PC-3 (cell line): ENCODE data around the gene IFT81. TPM values are rescaled to one million over a fixed set of nuclear protein-coding genes. Genes with fewer than 3 reads are reported as not detected.

ENCODE experiments used
- ATAC-seq: fragments of 200-7000 bp; cut with Tn5 transposase; 2 replicates; pipeline ENCODE4 v1.9.1; 2020; ENCODE audit warnings: mild to moderate bottlenecking, moderate library complexity
- BruUV-seq: library from RNA; stranded (reverse); fragments of 400-500 nt; replicated peaks from 2 replicates; lab custom pipeline; 2021; lab: Mats Ljungman, UMichigan
- CTCF ChIA-PET: fragments of 300-600 bp; sonication (Branson Sonifier 250); formaldehyde crosslinking; loops from one replicate; lab custom pipeline; 2022; ENCODE audit warnings: antibody characterized with exemption; lab: Charles Lee
- POLR2A ChIA-PET: fragments of 300-600 bp; sonication (Branson Sonifier 250); formaldehyde crosslinking; loops from one replicate; lab custom pipeline; 2022; ENCODE audit warnings: antibody characterized with exemption; ENCODE audit not compliant: unreplicated experiment; lab: Charles Lee
- DNase-seq: peaks from one replicate; pipeline ENCODE4 v3.0.0-alpha.2; 2015
- H2AFZ ChIP-seq: fragments of 300-600 bp; sonication (generic); 2 replicates; pipeline ENCODE4 v1.6.0; 2016; ENCODE audit warnings: antibody characterized with exemption, low read length
- H3F3A ChIP-seq: fragments of 300-600 bp; sonication (generic); one replicate; pipeline ENCODE4 v1.6.0; 2017; ENCODE audit warnings: antibody characterized with exemption, low read length, control low read depth, mild to moderate bottlenecking; ENCODE audit not compliant: unreplicated experiment
- H3K27ac ChIP-seq: fragments of 300-600 bp; sonication (generic); 2 replicates; pipeline ENCODE4 v1.5.1; 2016; ENCODE audit warnings: mild to moderate bottlenecking, low read length
- H3K27me3 ChIP-seq: fragments of 300-600 bp; sonication (generic); 2 replicates; pipeline ENCODE4 v1.6.1; 2016; ENCODE audit warnings: low read length, mixed read lengths
- H3K36me3 ChIP-seq: fragments of 300-600 bp; sonication (generic); 2 replicates; pipeline ENCODE4 v1.6.1; 2016; ENCODE audit warnings: low read depth, mixed run types, low read length, mixed read lengths
- H3K4me1 ChIP-seq: fragments of 300-600 bp; sonication (generic); 2 replicates; pipeline ENCODE4 v1.5.1; 2016; ENCODE audit warnings: low read length; ENCODE audit not compliant: insufficient read depth
- H3K4me2 ChIP-seq: fragments of 300-600 bp; sonication (generic); 2 replicates; pipeline ENCODE4 v1.6.0; 2016; ENCODE audit warnings: low read length
- H3K4me3 ChIP-seq: fragments of 300-600 bp; sonication (generic); 2 replicates; pipeline ENCODE4 v1.5.1; 2016; ENCODE audit warnings: mild to moderate bottlenecking, low read length, mixed read lengths
- H3K79me2 ChIP-seq: fragments of 300-600 bp; sonication (generic); 2 replicates; pipeline ENCODE4 v1.6.1; 2017; ENCODE audit warnings: low read length, mixed read lengths
- H3K9ac ChIP-seq: fragments of 300-600 bp; sonication (generic); 2 replicates; pipeline ENCODE4 v1.6.0; 2016; ENCODE audit warnings: mild to moderate bottlenecking, low read length
- H3K9me2 ChIP-seq: fragments of 300-600 bp; sonication (generic); replicated peaks from 2 replicates; pipeline ENCODE4 v1.6.1; 2016; ENCODE audit warnings: mixed run types, low read length, mixed read lengths
- H3K9me3 ChIP-seq: fragments of 300-600 bp; sonication (generic); 2 replicates; pipeline ENCODE4 v1.6.1; 2016; ENCODE audit warnings: low read length, mixed read lengths
- H4K20me1 ChIP-seq: fragments of 300-600 bp; sonication (generic); 2 replicates; pipeline ENCODE4 v1.6.1; 2016; ENCODE audit warnings: low read length, mixed read lengths
- EZH2 ChIP-seq: fragments of 300-600 bp; sonication (generic); IDR thresholded peaks from one replicate; pipeline ENCODE4 v1.6.1; 2017; ENCODE audit warnings: antibody characterized with exemption, mild to moderate bottlenecking, low read length; ENCODE audit not compliant: unreplicated experiment
- EZH2phosphoT487 ChIP-seq: fragments of 300-600 bp; sonication (generic); IDR thresholded peaks from 2 replicates; pipeline ENCODE4 v1.6.1; 2018; ENCODE audit warnings: mild to moderate bottlenecking, antibody characterized with exemption, low read length, borderline replicate concordance
- intact Hi-C: fragments of 100-400 bp; cut with micrococcal nuclease; formaldehyde crosslinking; loops from 2 replicates; pipeline ENCODE4 v1.9.0; 2023
- total RNA-seq: library from RNA; depleted of rRNA; stranded (reverse); fragments of >200 nt; gene quantifications from 2 replicates; pipeline ENCODE4 v1.2.3, GENCODE V29; 2014
- TF ChIP-seq, protein P1 (sequence below): fragments of 300-600 bp; sonication (generic); conservative IDR thresholded peaks from 2 replicates; pipeline ENCODE4 v1.5.1; 2017; ENCODE audit warnings: antibody characterized with exemption, low read depth, mild to moderate bottlenecking, low read length

IFT81 gene
- total RNA-seq, 1 experiment from 2014 or later = 10.1 TPM

DNA sequence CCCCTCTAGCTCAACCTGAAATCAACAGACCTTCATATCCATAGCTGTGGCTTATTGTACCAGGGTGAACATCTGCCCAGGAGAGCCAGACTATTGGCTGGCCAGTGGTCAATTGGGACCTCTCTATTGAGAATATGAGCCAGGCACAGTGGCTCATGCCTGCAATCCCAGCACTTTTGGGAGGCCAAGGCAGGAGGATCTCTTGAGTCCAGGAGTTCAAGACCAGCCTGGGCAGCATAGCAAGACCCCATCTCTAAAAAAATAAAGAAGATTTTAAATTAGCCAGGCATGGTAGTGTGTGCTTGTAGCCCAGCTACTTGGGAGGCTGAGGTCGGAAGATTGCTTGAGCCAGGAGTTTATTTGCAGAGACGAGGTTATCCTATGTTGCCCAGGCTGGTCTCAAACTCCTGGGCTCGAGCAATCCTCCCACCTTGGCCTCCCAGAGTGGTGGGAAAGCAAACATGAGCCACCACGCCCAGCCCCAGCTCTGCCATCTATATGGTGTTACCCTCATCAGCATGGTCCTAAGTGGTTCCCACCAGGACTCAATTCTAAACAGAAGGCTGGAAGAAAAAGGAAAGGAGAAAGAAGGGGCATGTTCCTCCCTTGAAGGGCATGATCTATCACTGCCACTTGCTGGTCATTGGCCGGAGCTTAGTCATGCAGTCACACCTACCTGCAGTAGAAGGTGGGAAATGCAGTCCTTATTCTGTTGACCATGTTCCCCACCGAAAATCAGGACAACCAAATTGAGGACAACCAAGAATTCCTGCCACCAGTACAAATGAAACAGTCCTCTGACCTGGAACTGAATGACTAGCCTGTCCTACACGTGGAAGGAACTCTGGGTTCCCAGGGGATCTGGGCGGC, 33.7 kb upstream of the IFT81 start:
- H3K27ac ChIP-seq = no peak overlapping the region
- no peaks in the 10 kb centered on the region for H3K79me2 ChIP-seq
- H3K9me2 ChIP-seq = no peaks in the 10 kb centered on the region
- H3K27me3 ChIP-seq = no peaks in the 10 kb centered on the region
- no TSS peak for BruUV-seq
- DNase-seq (no peak), ATAC-seq (no peak)
- no peaks in the 10 kb centered on the region for H4K20me1 ChIP-seq
- no peaks in the 10 kb centered on the region for H3K36me3 ChIP-seq
- POLR2A ChIA-PET = no interaction called here
- TF ChIP-seq EZH2phosphoT487 (no peak), EZH2 (no peak)
- TF ChIP-seq, protein P1, sequence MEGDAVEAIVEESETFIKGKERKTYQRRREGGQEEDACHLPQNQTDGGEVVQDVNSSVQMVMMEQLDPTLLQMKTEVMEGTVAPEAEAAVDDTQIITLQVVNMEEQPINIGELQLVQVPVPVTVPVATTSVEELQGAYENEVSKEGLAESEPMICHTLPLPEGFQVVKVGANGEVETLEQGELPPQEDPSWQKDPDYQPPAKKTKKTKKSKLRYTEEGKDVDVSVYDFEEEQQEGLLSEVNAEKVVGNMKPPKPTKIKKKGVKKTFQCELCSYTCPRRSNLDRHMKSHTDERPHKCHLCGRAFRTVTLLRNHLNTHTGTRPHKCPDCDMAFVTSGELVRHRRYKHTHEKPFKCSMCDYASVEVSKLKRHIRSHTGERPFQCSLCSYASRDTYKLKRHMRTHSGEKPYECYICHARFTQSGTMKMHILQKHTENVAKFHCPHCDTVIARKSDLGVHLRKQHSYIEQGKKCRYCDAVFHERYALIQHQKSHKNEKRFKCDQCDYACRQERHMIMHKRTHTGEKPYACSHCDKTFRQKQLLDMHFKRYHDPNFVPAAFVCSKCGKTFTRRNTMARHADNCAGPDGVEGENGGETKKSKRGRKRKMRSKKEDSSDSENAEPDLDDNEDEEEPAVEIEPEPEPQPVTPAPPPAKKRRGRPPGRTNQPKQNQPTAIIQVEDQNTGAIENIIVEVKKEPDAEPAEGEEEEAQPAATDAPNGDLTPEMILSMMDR = no peak
- H3K9ac ChIP-seq = no peak overlapping the region
- H3K4me2 ChIP-seq = no peak overlapping the region
- CTCF ChIA-PET = interaction anchor here (0.6 kb wide), 1 partner anchor 313 kb away, joined by 3 read pairs; the partner anchor contains the start of gene ANAPC7
- intact Hi-C loops = no loop called here
- H3K4me3 ChIP-seq = no peak overlapping the region
- no peak overlapping the region for H2AFZ ChIP-seq
- no peaks in the 10 kb centered on the region for H3F3A ChIP-seq
- no peaks in the 10 kb centered on the region for H3K9me3 ChIP-seq
- no peaks in the 10 kb centered on the region for H3K4me1 ChIP-seq

DNA sequence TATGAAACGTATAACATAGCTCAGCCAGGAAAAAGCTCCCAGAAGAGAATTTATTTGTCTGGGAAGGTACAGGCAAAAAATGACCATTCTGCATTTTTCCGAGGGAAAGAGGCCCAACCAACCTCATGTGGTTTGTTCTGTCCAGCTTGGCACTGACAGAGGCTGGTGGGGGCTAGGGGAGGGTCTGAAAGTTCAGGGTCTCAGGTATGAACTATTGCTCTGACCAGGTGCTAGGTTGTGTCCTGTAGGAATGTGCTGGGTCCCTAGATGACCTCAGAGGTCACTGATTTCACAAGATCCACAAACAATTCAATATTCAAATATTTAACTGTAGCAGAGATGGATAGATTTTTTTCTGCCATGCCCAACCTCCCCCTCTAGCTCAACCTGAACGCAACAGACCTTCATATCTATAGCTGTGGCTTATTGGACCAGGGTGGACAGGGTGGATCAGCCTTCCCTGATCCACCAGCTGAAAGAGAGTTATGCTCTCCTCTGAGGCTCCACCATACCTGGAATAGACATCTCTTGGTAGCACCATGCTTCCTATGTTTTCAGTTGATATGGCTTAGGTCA, 32.9 kb upstream of the IFT81 start:
- DNase-seq (no peak), ATAC-seq (no peak)
- Histone ChIP-seq H2AFZ (no peak overlapping the region), H3K9me2 (no peaks in the 10 kb centered on the region), H3K4me1 (no peaks in the 10 kb centered on the region), H3K4me2 (no peak overlapping the region), H3K4me3 (no peak overlapping the region), H3K9ac (no peak overlapping the region), H3F3A (no peaks in the 10 kb centered on the region), H4K20me1 (no peaks in the 10 kb centered on the region), H3K27ac (no peak overlapping the region), H3K9me3 (no peaks in the 10 kb centered on the region), H3K79me2 (no peaks in the 10 kb centered on the region), H3K36me3 (no peaks in the 10 kb centered on the region), H3K27me3 (no peaks in the 10 kb centered on the region)
- intact Hi-C loops = no loop called here
- BruUV-seq = no TSS peak
- TF ChIP-seq EZH2 (no peak), EZH2phosphoT487 (no peak)
- TF ChIP-seq, protein P1 = no peak
- CTCF ChIA-PET = no interaction called here
- POLR2A ChIA-PET = no interaction called here

DNA sequence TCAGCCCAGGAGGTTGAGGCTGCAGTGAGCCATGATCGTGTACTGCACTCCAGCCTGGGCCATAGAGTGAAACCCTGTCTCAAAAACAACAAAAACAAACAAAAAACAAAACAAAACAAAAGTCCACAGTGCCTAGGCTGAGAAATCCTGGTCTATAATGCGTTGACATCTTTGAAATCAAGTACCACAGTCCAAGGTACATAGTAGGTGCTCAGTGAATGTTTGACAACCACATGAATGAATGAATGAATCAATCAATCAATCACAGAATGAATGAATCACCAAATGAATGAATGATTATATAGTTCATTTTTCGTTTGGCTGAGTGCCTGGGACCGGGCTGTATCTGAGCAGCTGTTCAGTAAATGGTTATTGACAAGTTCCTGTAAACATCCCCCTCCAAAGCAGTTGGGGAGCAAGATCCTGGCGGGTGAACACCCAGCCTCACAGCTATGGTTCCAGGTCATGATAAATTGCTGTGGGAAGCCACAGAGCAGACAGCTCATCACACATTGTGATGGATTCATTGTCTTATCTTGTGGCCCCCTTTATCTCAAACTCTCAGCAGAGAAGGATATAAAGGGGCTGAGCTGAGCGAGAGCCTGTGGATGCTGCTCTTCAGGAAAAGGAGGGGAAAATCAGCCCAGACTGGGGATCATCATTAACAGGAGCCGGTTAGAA, 30.4 kb upstream of the IFT81 start:
- no peak for DNase-seq
- Histone ChIP-seq H3K79me2 (no peaks in the 10 kb centered on the region), H4K20me1 (no peaks in the 10 kb centered on the region), H3K27ac (no peak overlapping the region), H3K36me3 (no peaks in the 10 kb centered on the region), H3K9me2 (no peaks in the 10 kb centered on the region), H3K9ac (no peak overlapping the region), H3K4me2 (no peak overlapping the region), H3F3A (no peaks in the 10 kb centered on the region), H3K4me3 (no peak overlapping the region), H3K27me3 (no peaks in the 10 kb centered on the region), H3K9me3 (no peaks in the 10 kb centered on the region), H3K4me1 (no peaks in the 10 kb centered on the region), H2AFZ (no peak overlapping the region)
- CTCF ChIA-PET = no interaction called here
- no TSS peak for BruUV-seq
- TF ChIP-seq EZH2phosphoT487 (no peak), EZH2 (no peak)
- TF ChIP-seq, protein P1 = no peak
- intact Hi-C loops = no loop called here
- POLR2A ChIA-PET = no interaction called here
- no peak for ATAC-seq
